Mesendoderm (in vitro differentiated cells): Measurements from ENCODE around the gene CADPS2.

Source experiments
- DNase-seq: peaks from one replicate; pipeline ENCODE4 v3.0.0; 2013
- H2AK5ac ChIP-seq: 2 replicates; pipeline ENCODE4 v1.6.1; 2013; ENCODE audit warnings: low read length, inconsistent platforms
- H2BK120ac ChIP-seq: 2 replicates; pipeline ENCODE4 v1.6.1; 2013; ENCODE audit warnings: low read depth, mild to moderate bottlenecking, low read length, moderate library complexity, mixed read lengths
- H2BK15ac ChIP-seq: replicated peaks from 2 replicates; pipeline ENCODE4 v1.6.1; 2013; ENCODE audit warnings: low read depth, mild to moderate bottlenecking, moderate library complexity
- H2BK5ac ChIP-seq: 2 replicates; pipeline ENCODE4 v1.6.1; 2013; ENCODE audit warnings: low read length, inconsistent platforms
- H3K18ac ChIP-seq: 2 replicates; pipeline ENCODE4 v1.6.1; 2013; ENCODE audit warnings: mild to moderate bottlenecking, low read length, mixed read lengths
- H3K23ac ChIP-seq: one replicate; pipeline ENCODE4 v1.6.1; 2013; ENCODE audit warnings: low read length
- H3K27ac ChIP-seq: 2 replicates; pipeline ENCODE4 v1.5.1; 2013; ENCODE audit warnings: low read depth, mild to moderate bottlenecking, inconsistent platforms, low read length, moderate library complexity
- H3K27me3 ChIP-seq: 2 replicates; pipeline ENCODE4 v1.6.1; 2013; ENCODE audit warnings: low read length, control low read depth, mild to moderate bottlenecking, inconsistent platforms; ENCODE audit not compliant: insufficient read depth, poor library complexity
- H3K36me3 ChIP-seq: 2 replicates; pipeline ENCODE4 v1.6.1; 2013; ENCODE audit warnings: low read length, inconsistent platforms; ENCODE audit not compliant: control insufficient read depth, insufficient read depth
- H3K4ac ChIP-seq: one replicate; pipeline ENCODE4 v1.6.1; 2013; ENCODE audit warnings: low read depth, mild to moderate bottlenecking, low read length, moderate library complexity
- H3K4me1 ChIP-seq: 2 replicates; pipeline ENCODE4 v1.6.1; 2013; ENCODE audit warnings: low read depth, low read length, inconsistent platforms; ENCODE audit not compliant: control insufficient read depth
- H3K4me2 ChIP-seq: 2 replicates; pipeline ENCODE4 v1.6.1; 2013; ENCODE audit warnings: low read length
- H3K4me3 ChIP-seq: 2 replicates; pipeline ENCODE4 v1.5.1; 2013; ENCODE audit warnings: mild to moderate bottlenecking, low read length
- H3K56ac ChIP-seq: one replicate; pipeline ENCODE4 v1.6.1; 2013; ENCODE audit warnings: low read length
- H3K79me1 ChIP-seq: 2 replicates; pipeline ENCODE4 v1.6.1; 2013; ENCODE audit warnings: low read length, inconsistent platforms
- H3K79me2 ChIP-seq: 2 replicates; pipeline ENCODE4 v1.6.1; 2013; ENCODE audit warnings: mild to moderate bottlenecking, low read length; ENCODE audit not compliant: control insufficient read depth, insufficient read depth
- H3K9ac ChIP-seq: 2 replicates; pipeline ENCODE4 v1.6.1; 2013; ENCODE audit warnings: low read length, inconsistent platforms
- H4K5ac ChIP-seq: one replicate; pipeline ENCODE4 v1.6.1; 2013; ENCODE audit warnings: low read length
- H4K8ac ChIP-seq: one replicate; pipeline ENCODE4 v1.6.1; 2013; ENCODE audit warnings: low read depth, mild to moderate bottlenecking, control low read depth, low read length, moderate library complexity
- WGBS: extraction: QIAGEN DNeasy Blood & Tissue Kit; methylation state at CpG from one replicate; pipeline ENCODE4 v1.1.7; 2013; ENCODE audit warnings: low lambda C conversion rate, missing lambda C conversion rate; ENCODE audit not compliant: insufficient coverage; ENCODE audit errors: extremely low coverage; 5-methylcytosine and 5-hydroxymethylcytosine counted together

Gene CADPS2

DNA sequence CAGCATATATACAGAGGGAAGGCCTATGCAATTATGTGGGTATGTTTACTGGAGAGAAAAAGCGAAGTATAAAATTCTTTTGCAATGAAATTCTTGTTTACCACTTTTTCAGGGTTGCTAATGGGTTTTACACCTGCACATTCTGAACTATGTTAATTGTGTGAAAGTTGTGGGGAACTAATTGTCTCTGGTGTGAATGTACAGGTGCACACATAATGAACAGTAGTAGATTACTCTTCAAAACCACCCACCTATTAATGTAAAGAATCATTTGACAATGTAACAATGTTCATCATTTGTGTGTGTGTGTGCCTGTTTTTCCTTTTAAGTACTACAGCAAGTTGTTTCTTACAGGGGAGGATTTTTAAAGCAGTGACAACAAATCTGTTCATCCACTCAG lies 501.7 kb downstream of the CADPS2 start:
- H3K56ac ChIP-seq, result no peak overlapping the region
- no peak overlapping the region for H2BK120ac ChIP-seq
- H3K23ac ChIP-seq, result no peak overlapping the region
- no peaks in the 10 kb centered on the region for H3K79me1 ChIP-seq
- H3K9ac ChIP-seq, result no peak overlapping the region
- H3K4me3 ChIP-seq, result no peak overlapping the region
- WGBS, result no CpG with 5 or more reads among the region's 1 CpG
- H2BK5ac ChIP-seq, result no peak overlapping the region
- no peak overlapping the region for H3K4me2 ChIP-seq
- no peaks in the 10 kb centered on the region for H3K27me3 ChIP-seq
- H4K8ac ChIP-seq, result no peak overlapping the region
- H3K36me3 ChIP-seq, result no peaks in the 10 kb centered on the region
- H3K27ac ChIP-seq, result no peak overlapping the region
- no peaks in the 10 kb centered on the region for H3K4me1 ChIP-seq
- no peak overlapping the region for H2BK15ac ChIP-seq
- H3K4ac ChIP-seq, result no peak overlapping the region
- DNase-seq, result no peak
- no peaks in the 10 kb centered on the region for H3K79me2 ChIP-seq
- no peak overlapping the region for H3K18ac ChIP-seq
- H4K5ac ChIP-seq, result no peak overlapping the region
- H2AK5ac ChIP-seq, result no peak overlapping the region

DNA sequence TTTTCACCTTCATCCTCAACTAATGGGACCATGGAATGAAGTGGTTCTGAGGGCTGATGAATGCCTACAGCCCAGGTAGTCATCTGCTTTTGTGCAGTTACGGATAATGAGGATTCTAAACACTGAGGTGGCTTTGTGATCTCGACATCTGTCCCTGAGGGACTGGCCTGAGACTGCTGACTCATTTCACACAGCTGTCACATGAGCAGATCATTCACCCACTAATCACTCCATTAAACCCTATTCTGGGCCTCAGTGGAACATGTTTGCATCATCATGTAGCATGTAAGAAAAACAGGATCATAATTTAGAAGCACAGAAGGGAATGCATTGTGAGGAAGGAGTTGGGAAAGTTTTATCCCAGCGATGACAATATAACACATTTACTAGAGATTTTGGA lies 502.3 kb downstream of the CADPS2 start:
- Histone ChIP-seq H2BK120ac (no peak overlapping the region), H3K4me2 (no peak overlapping the region), H2BK5ac (no peak overlapping the region), H3K79me1 (no peaks in the 10 kb centered on the region), H3K18ac (no peak overlapping the region), H3K36me3 (no peaks in the 10 kb centered on the region), H2AK5ac (no peak overlapping the region), H3K56ac (no peak overlapping the region), H3K4me3 (no peak overlapping the region), H3K27ac (no peak overlapping the region), H3K27me3 (no peaks in the 10 kb centered on the region), H3K4me1 (no peaks in the 10 kb centered on the region), H3K23ac (no peak overlapping the region), H4K5ac (no peak overlapping the region), H2BK15ac (no peak overlapping the region), H4K8ac (no peak overlapping the region), H3K79me2 (no peaks in the 10 kb centered on the region), H3K9ac (no peak overlapping the region), H3K4ac (no peak overlapping the region)
- WGBS, result no CpG with 5 or more reads among the region's 3 CpGs
- DNase-seq, result no peak

DNA sequence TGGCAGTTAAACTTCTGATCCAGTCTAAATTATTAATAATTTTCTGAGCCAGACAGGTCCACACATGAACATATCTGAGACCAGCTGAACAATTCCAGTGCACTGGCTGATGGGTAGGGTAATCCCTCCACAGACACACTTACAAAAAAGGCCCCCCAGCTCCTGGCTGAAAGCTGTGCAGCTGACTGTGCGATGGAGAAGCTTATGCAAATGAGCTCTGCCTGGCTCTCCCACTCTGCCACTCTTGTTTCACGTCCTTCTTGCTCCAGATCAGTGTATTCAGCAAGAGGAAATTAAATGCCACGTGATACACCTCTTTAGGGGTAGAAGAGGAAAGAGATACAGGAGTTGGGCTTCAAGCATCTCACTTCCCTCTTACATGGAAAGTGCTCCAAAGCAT lies 505.3 kb downstream of the CADPS2 start:
- Histone ChIP-seq H3K4ac (no peak overlapping the region), H3K56ac (no peak overlapping the region), H3K79me2 (no peaks in the 10 kb centered on the region), H2AK5ac (no peak overlapping the region), H3K4me3 (no peak overlapping the region), H3K36me3 (no peaks in the 10 kb centered on the region), H4K5ac (no peak overlapping the region), H3K9ac (no peak overlapping the region), H2BK5ac (no peak overlapping the region), H3K18ac (no peak overlapping the region), H3K27ac (no peak overlapping the region), H2BK15ac (no peak overlapping the region), H2BK120ac (no peak overlapping the region), H3K23ac (no peak overlapping the region), H3K4me2 (no peak overlapping the region), H3K27me3 (no peaks in the 10 kb centered on the region), H3K4me1 (no peaks in the 10 kb centered on the region), H4K8ac (no peak overlapping the region), H3K79me1 (no peaks in the 10 kb centered on the region)
- WGBS, result no CpG with 5 or more reads among the region's 3 CpGs
- no peak for DNase-seq

- Histone ChIP-seq H3K27ac (no peak overlapping the region), H2AK5ac (no peak overlapping the region), H3K4me3 (no peak overlapping the region), H3K4ac (no peak overlapping the region), H3K23ac (no peak overlapping the region), H3K27me3 (no peaks in the 10 kb centered on the region), H3K36me3 (no peaks in the 10 kb centered on the region), H2BK120ac (no peak overlapping the region), H3K4me1 (no peaks in the 10 kb centered on the region), H3K79me1 (no peaks in the 10 kb centered on the region), H2BK5ac (no peak overlapping the region), H4K5ac (no peak overlapping the region), H3K56ac (no peak overlapping the region), H3K4me2 (no peak overlapping the region), H4K8ac (no peak overlapping the region), H3K18ac (no peak overlapping the region), H3K79me2 (no peaks in the 10 kb centered on the region), H2BK15ac (no peak overlapping the region), H3K9ac (no peak overlapping the region)
- DNase-seq, result no peak
These were observed 506.8 kb downstream of the CADPS2 start for GRCh38 chr7:122379491-122379890.

GRCh38 chr7:122369756-122370155 lies 516.5 kb downstream of the CADPS2 start:
- Histone ChIP-seq H2BK15ac (no peak overlapping the region), H3K4me2 (no peak overlapping the region), H3K27me3 (no peaks in the 10 kb centered on the region), H4K5ac (no peak overlapping the region), H3K18ac (no peak overlapping the region), H3K27ac (no peak overlapping the region), H4K8ac (no peak overlapping the region), H3K79me1 (no peaks in the 10 kb centered on the region), H3K23ac (no peak overlapping the region), H3K4ac (no peak overlapping the region), H3K36me3 (no peaks in the 10 kb centered on the region), H2BK120ac (no peak overlapping the region), H2BK5ac (no peak overlapping the region), H3K4me1 (no peaks in the 10 kb centered on the region), H2AK5ac (no peak overlapping the region), H3K9ac (no peak overlapping the region), H3K4me3 (no peak overlapping the region), H3K56ac (no peak overlapping the region), H3K79me2 (no peaks in the 10 kb centered on the region)
- no peak for DNase-seq

- Histone ChIP-seq H3K27me3 (no peaks in the 10 kb centered on the region), H2BK15ac (no peak overlapping the region), H3K4me1 (no peaks in the 10 kb centered on the region), H3K4me2 (no peak overlapping the region), H4K8ac (no peak overlapping the region), H3K27ac (no peak overlapping the region), H2BK5ac (no peak overlapping the region), H3K36me3 (no peaks in the 10 kb centered on the region), H3K23ac (no peak overlapping the region), H3K79me1 (no peaks in the 10 kb centered on the region), H2BK120ac (no peak overlapping the region), H3K9ac (no peak overlapping the region), H3K18ac (no peak overlapping the region), H3K4ac (no peak overlapping the region), H3K56ac (no peak overlapping the region), H2AK5ac (no peak overlapping the region), H3K4me3 (no peak overlapping the region), H4K5ac (no peak overlapping the region), H3K79me2 (no peaks in the 10 kb centered on the region)
- WGBS, result no CpG with 5 or more reads among the region's 1 CpG
- no peak for DNase-seq
These were observed 521.4 kb downstream of the CADPS2 start for GRCh38 chr7:122364761-122365280.
